Retinal pigment epithelial cell (primary cell): Measurements from ENCODE around the gene SAXO1.
A peak's percentile ranks its signal among the peaks of the same experiment; 100 is the strongest.

ENCODE experiments used
- DNase-seq: peaks from one replicate; pipeline ENCODE4 v3.0.0-alpha.2; 2010; ENCODE audit warnings: low read depth
- H3K4me3 ChIP-seq: 2 replicates; pipeline ENCODE4 v1.5.1; 2011; ENCODE audit warnings: mild to moderate bottlenecking, low read length, control low read depth, moderate library complexity
- TF ChIP-seq, protein P1 (sequence below): conservative IDR thresholded peaks from 2 replicates; pipeline ENCODE4 v1.5.1; 2011; ENCODE audit warnings: low read depth, low read length, control low read depth, inconsistent platforms

The SAXO1 gene

GRCh38 chr9:18911714-18912342 lies 121.2 kb downstream of the SAXO1 start:
- no peak overlapping the region for H3K4me3 ChIP-seq
- no peak for DNase-seq
- TF ChIP-seq, protein P1, sequence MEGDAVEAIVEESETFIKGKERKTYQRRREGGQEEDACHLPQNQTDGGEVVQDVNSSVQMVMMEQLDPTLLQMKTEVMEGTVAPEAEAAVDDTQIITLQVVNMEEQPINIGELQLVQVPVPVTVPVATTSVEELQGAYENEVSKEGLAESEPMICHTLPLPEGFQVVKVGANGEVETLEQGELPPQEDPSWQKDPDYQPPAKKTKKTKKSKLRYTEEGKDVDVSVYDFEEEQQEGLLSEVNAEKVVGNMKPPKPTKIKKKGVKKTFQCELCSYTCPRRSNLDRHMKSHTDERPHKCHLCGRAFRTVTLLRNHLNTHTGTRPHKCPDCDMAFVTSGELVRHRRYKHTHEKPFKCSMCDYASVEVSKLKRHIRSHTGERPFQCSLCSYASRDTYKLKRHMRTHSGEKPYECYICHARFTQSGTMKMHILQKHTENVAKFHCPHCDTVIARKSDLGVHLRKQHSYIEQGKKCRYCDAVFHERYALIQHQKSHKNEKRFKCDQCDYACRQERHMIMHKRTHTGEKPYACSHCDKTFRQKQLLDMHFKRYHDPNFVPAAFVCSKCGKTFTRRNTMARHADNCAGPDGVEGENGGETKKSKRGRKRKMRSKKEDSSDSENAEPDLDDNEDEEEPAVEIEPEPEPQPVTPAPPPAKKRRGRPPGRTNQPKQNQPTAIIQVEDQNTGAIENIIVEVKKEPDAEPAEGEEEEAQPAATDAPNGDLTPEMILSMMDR = no peak

- H3K4me3 ChIP-seq = no peak overlapping the region
- no peak for DNase-seq
- TF ChIP-seq, protein P1 = no peak
Observed at GRCh38 chr9:18910916-18911315, 122.1 kb downstream of the SAXO1 start.

GRCh38 chr9:18910435-18910834 lies 122.6 kb downstream of the SAXO1 start:
- DNase-seq = no peak

DNA sequence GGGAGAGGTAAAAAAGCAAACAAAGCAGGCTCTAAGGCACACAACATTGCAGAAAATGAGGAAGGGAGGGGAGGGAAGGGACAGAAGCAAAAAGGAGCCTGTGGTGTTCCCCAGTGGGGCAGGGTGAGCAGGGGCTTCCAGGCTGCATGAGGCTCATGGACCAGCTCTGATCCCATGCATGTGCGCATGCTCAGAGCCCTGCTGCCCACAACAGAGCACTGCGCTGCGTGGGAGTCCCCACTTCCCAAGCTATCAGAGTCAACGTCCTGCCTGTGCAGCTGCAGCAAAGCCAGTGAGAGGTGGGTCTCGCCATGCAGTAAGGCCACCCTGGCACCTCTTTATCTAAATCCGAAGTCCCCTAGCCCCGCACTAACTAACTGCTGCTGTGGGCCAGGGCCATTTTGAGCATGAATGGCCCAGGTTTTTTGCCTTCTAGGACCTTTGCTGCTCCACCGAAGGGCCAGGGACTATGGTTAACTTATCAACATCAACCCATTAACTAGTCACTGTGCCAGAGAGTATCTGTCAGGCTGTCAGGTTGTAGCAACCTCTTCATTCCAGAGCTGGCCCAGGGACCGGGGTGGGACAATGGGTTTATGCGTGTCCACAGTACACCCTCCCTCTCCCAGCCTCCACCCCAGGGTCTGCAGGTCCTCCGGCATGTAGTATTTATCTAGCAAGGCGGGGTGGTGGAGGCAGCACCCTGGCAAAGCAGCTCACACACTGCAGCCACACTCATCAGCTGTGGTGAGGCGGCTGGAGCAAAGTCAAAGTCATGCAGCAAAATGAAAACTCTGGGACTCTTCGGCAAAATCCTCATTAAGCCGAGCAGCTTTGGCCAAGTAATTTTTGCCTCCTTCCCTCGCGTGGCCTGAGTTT lies 123.6 kb downstream of the SAXO1 start:
- no peak for DNase-seq
- no peak overlapping the region for H3K4me3 ChIP-seq
- TF ChIP-seq, protein P1 = no peak

More at GRCh38 chr9:18910435-18910834, 122.6 kb downstream of the SAXO1 start:
- no peak overlapping the region for H3K4me3 ChIP-seq
- TF ChIP-seq, protein P1 = no peak

DNA sequence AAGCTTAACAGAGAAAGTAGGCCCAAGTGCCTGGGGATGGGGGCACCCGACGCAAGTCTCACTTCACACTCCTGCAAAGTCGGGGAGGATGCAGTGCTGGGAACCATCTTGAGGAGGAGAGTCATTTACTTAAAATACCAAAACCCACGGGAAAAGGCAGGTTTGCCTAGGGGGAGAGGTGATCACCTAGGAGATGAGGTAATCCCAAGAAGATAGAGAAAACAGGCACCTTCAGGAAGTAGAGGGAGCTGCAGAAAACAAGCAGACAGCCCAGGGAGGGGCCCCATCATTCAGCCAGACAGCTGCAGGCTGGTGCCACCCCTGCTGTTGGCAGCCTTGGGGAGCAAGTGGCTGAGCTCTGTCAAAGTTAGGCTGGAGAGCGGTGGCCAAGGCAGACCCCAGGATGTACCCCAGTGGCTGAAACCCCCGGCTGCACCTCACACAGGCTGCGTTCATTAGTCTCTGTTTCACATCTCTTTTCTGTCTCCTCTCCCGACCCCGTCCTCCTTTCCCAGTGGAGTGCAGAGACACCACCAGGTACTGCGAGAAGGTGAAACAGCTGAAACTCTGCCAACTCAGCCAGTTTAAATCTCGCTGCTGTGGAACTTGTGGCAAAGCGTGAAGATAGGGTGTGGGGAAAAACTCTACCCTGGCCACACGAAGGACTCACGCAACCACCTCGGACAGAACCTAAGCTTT lies 124.9 kb downstream of the SAXO1 start:
- DNase-seq = no peak
- H3K4me3 ChIP-seq = no peak overlapping the region
- TF ChIP-seq, protein P1 = no peak

DNA sequence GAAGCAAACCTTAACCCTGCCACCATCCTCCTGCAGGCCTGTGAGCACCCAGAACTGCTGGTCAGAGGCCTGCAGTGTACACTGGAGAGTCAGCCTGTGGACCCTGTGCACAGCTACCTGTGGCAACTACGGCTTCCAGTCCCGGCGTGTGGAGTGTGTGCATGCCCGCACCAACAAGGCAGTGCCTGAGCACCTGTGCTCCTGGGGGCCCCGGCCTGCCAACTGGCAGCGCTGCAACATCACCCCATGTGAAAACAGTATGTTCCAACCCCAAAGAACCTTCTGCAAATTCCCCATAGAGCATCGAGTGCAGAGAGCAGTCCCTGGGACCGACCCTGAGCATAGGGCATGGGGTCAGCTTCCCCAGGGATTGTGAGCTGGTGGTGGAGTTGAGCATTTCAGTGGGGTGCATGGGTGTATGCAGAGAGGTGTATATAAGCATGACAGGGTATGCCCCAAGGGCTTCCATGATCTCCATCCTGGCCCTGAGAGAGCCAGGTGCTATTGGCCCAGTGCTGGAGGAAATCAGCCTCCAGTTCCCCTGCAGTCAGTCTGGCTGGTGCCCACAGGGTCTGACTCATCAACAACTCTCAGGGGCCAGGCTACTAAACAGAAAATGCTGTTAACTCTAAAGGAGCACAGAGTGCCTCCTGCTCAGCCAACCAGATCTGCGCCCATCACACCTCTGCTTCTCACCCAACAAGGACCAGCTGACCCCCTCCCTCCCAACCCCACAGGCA lies 126.2 kb downstream of the SAXO1 start:
- no peak overlapping the region for H3K4me3 ChIP-seq
- TF ChIP-seq, protein P1 = no peak
- peak; percentile 24 for DNase-seq
